ENCODE data around the gene AKT3. TPM values are rescaled to one million over a fixed set of nuclear protein-coding genes. Genes with fewer than 3 reads are reported as not detected.
A peak's percentile ranks its signal among the peaks of the same experiment; 100 is the strongest.
"Not testable (repeated sequence)": the region's sequence is repeated elsewhere in the genome, so short reads cannot be mapped to it uniquely, and the experiment has no call there.

The AKT3 gene
- total RNA-seq, 2 experiments from 2014 or later, result 31.7 to 34.6 TPM

- peak overlapping the region; percentile 82 for H3K27ac Mint-ChIP-seq
- CTCF ChIA-PET, result no interaction called here
Measured at GRCh38 chr1:243837907-243838535, 12.0 kb downstream of the AKT3 start.

GRCh38 chr1:243834130-243834529 lies 15.9 kb downstream of the AKT3 start:
- ChIA-PET POLR2A (no interaction called here), CTCF (no interaction called here)
- H3K27me3 Mint-ChIP-seq, result no peaks in the 10 kb centered on the region
- no peak overlapping the region for H3K27ac Mint-ChIP-seq
- peaks cover 41% of the 10 kb centered on the region for H3K36me3 Mint-ChIP-seq (ENCODE audit: low read depth)
- peaks cover 23% of the 10 kb centered on the region for H3K9me3 Mint-ChIP-seq
- no peak for TF ChIP-seq CTCF (IDR thresholded peaks at IDR 0.05)
- H3K4me3 Mint-ChIP-seq, result no peak overlapping the region
- intact Hi-C loops (cut with micrococcal nuclease), result no loop called here
- no peak for DNase-seq
- no peak for ATAC-seq
- peaks cover 41% of the 10 kb centered on the region for H3K4me1 Mint-ChIP-seq (ENCODE audit: low read depth)

More at GRCh38 chr1:243837907-243838535, 12.0 kb downstream of the AKT3 start:
- ATAC-seq (peak; percentile 86), DNase-seq (no peak)
- Mint-ChIP-seq H3K36me3 (ENCODE audit: low read depth) (peaks cover 37% of the 10 kb centered on the region), H3K27me3 (no peaks in the 10 kb centered on the region), H3K4me1 (ENCODE audit: low read depth) (peaks cover 42% of the 10 kb centered on the region), H3K4me3 (no peak overlapping the region), H3K9me3 (peaks cover 23% of the 10 kb centered on the region)
- intact Hi-C loops (cut with micrococcal nuclease), result no loop called here
- POLR2A ChIA-PET, result interaction anchor here (0.7 to 1.5 kb wide), 2 partner anchors 10 to 11 kb away, joined by 3 to 8 read pairs; no protein-coding TSS in a partner anchor
- no peak for TF ChIP-seq CTCF (IDR thresholded peaks at IDR 0.05)

GRCh38 chr1:243831463-243831862 lies 18.6 kb downstream of the AKT3 start:
- H3K9me3 Mint-ChIP-seq, result peaks cover 23% of the 10 kb centered on the region
- DNase-seq (no peak), ATAC-seq (peak; percentile 76)
- H3K27ac Mint-ChIP-seq, result peak overlapping the region; percentile 21
- H3K4me1 Mint-ChIP-seq (ENCODE audit: low read depth), result peaks cover 46% of the 10 kb centered on the region
- no peak overlapping the region for H3K4me3 Mint-ChIP-seq
- POLR2A ChIA-PET, result no interaction called here
- peaks cover 43% of the 10 kb centered on the region for H3K36me3 Mint-ChIP-seq (ENCODE audit: low read depth)
- H3K27me3 Mint-ChIP-seq, result no peaks in the 10 kb centered on the region
- TF ChIP-seq CTCF (IDR thresholded peaks at IDR 0.05), result no peak
- CTCF ChIA-PET, result no interaction called here
- intact Hi-C loops (cut with micrococcal nuclease), result no loop called here

DNA sequence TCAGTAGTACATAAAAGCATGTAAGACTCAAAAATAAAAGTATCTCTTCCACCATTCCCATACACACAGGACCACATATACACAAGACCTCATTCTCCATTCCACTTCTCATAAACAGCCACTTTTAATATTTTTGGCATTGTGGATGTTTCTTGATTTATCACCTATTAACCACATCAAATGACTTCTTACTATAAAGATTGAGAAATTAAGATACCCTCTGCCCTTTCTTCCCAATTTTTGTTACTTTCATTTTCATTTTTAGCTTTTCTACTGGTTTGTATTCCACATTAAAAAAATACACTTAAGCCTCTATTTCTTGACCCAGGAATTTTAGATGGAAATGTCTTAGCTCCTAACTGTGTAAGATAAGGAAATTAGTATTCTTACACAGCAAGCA lies 22.8 kb downstream of the AKT3 start:
- no peak overlapping the region for H3K4me3 Mint-ChIP-seq
- no peak overlapping the region for H3K27ac Mint-ChIP-seq
- CTCF ChIA-PET, result interaction anchor here (0.7 kb wide), 1 partner anchor 8 kb away, joined by 3 read pairs; no protein-coding TSS in a partner anchor
- POLR2A ChIA-PET, result interaction anchor here (1.1 kb wide), 1 partner anchor 13 kb away, joined by 3 read pairs; no protein-coding TSS in a partner anchor
- intact Hi-C loops (cut with micrococcal nuclease), result no loop called here
- peaks cover 48% of the 10 kb centered on the region for H3K36me3 Mint-ChIP-seq (ENCODE audit: low read depth)
- DNase-seq (no peak), ATAC-seq (no peak)
- no peaks in the 10 kb centered on the region for H3K27me3 Mint-ChIP-seq
- no peak for TF ChIP-seq CTCF (IDR thresholded peaks at IDR 0.05)
- H3K4me1 Mint-ChIP-seq (ENCODE audit: low read depth), result peaks cover 54% of the 10 kb centered on the region
- peaks cover 20% of the 10 kb centered on the region for H3K9me3 Mint-ChIP-seq

DNA sequence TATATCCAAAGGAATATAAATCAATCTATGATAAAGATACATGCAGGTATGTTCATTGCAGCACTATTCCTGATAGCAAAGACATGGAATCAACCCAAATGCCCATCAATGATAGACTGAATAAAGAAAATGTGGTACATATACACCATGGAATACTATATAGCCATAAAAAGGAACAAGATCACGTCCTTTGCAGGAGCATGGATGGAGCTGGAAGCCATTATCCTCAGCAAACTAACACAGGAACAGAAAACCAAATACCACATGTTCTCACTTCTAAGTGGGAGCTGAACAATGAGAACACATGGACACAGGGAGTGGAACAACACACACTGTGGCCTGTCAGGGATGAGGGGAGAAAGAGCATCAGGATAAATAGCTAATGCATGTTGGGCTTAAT lies 25.1 kb downstream of the AKT3 start:
- CTCF ChIA-PET, result interaction anchor here (0.7 kb wide), 1 partner anchor 22 kb away, joined by 4 read pairs; no protein-coding TSS in a partner anchor
- H3K4me3 Mint-ChIP-seq; ATAC-seq; intact Hi-C loops (cut with micrococcal nuclease); H3K27me3 Mint-ChIP-seq; POLR2A ChIA-PET; DNase-seq; H3K27ac Mint-ChIP-seq: not testable (repeated sequence)
- H3K4me1 Mint-ChIP-seq (ENCODE audit: low read depth), result peaks cover 47% of the 10 kb centered on the region
- peaks cover 69% of the 10 kb centered on the region for H3K36me3 Mint-ChIP-seq (ENCODE audit: low read depth)
- H3K9me3 Mint-ChIP-seq, result peaks cover 39% of the 10 kb centered on the region
